ENCODE results near the gene SUZ12. TPM values are rescaled to one million over a fixed set of nuclear protein-coding genes. Genes with fewer than 3 reads are reported as not detected.

SUZ12 gene
- total RNA-seq, 1 experiment from 2014 or later = 55.6 TPM

DNA sequence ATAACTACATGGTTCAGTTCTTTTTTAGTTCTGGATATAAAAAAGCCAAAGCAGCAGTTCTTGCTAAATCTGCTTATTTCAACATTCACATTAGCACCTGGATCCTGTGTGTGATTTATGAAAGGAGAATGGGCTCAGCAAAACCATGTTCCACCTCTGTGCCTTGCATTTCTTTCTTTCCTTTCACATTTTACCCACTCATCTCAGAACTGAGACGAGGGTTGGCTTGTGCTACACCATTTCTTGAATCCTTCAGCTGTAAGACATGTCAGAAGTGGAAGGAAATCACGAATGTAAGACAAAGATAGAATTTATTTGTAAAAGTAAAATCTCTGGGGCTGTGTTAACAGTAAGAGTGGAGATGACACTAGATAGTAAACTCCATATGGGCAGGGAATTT lies 34.1 kb upstream of the SUZ12 start:
- Mint-ChIP-seq H3K27ac (ENCODE audit: unreplicated experiment) (no peak overlapping the region), H3K4me3 (ENCODE audit: unreplicated experiment) (no peak overlapping the region), H3K9me3 (ENCODE audit: unreplicated experiment) (no peaks in the 10 kb centered on the region), H3K27me3 (ENCODE audit: insufficient read depth, unreplicated experiment) (peaks cover 5% of the 10 kb centered on the region), H3K36me3 (ENCODE audit: insufficient read depth, unreplicated experiment) (peaks cover 16% of the 10 kb centered on the region), H3K4me1 (ENCODE audit: low read depth, unreplicated experiment) (no peaks in the 10 kb centered on the region)
- intact Hi-C loops (cut with micrococcal nuclease; ENCODE audit: unreplicated experiment) = no loop called here
- Histone ChIP-seq H3K9me3 (no peaks in the 10 kb centered on the region), H3K4me1 (0 out of 2 replicates have a peak, but pooled peaks cover 4% of the 10 kb centered on the region), H3K36me3 (ENCODE audit: control insufficient read depth, insufficient read depth, low read length) (no peaks in the 10 kb centered on the region), H3K27me3 (replicated peaks; ENCODE audit: control insufficient read depth, insufficient read depth, low read length) (no peaks in the 10 kb centered on the region), H3K4me3 (ENCODE audit: low read depth, low read length) (no peak overlapping the region)
- ChIA-PET CTCF (no interaction called here), POLR2A (interaction anchor here (0.5 kb wide), 1 partner anchor 10 kb away, joined by 3 read pairs; no protein-coding TSS in a partner anchor)
- TF ChIP-seq, protein P1, sequence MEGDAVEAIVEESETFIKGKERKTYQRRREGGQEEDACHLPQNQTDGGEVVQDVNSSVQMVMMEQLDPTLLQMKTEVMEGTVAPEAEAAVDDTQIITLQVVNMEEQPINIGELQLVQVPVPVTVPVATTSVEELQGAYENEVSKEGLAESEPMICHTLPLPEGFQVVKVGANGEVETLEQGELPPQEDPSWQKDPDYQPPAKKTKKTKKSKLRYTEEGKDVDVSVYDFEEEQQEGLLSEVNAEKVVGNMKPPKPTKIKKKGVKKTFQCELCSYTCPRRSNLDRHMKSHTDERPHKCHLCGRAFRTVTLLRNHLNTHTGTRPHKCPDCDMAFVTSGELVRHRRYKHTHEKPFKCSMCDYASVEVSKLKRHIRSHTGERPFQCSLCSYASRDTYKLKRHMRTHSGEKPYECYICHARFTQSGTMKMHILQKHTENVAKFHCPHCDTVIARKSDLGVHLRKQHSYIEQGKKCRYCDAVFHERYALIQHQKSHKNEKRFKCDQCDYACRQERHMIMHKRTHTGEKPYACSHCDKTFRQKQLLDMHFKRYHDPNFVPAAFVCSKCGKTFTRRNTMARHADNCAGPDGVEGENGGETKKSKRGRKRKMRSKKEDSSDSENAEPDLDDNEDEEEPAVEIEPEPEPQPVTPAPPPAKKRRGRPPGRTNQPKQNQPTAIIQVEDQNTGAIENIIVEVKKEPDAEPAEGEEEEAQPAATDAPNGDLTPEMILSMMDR (IDR thresholded peaks at IDR 0.05; ENCODE audit: insufficient read depth in 1 of 2, low read depth in 1 of 2, low read length in 1 of 2, severe bottlenecking in 1 of 2, unreplicated experiment in 1 of 2) = no peak
- DNase-seq = no peak
- no TSS peak for BruUV-seq (replicated peaks)

DNA sequence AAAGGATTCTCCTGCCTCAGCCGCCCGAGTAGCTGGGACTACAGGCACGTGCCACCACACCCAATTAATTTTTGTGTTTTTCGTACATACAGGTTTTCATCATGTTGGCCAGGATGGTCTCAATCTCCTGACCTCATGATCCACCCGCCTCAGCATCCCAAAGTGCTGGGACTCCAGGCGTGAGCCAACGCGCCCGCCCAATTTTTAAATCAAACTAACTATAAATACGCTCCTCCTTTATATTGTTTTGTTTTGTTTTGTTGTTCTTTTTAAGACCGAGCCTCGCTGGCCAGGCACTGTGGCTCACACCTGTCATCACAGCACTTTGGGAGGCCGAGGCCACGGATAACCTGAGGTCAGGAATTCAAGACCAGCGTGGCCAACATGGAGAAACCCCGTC lies 33.4 kb upstream of the SUZ12 start:
- no peak overlapping the region for H3K4me3 ChIP-seq (ENCODE audit: low read depth, low read length)
- Mint-ChIP-seq H3K4me3 (ENCODE audit: unreplicated experiment) (no peak overlapping the region), H3K36me3 (ENCODE audit: insufficient read depth, unreplicated experiment) (peaks cover 9% of the 10 kb centered on the region), H3K9me3 (ENCODE audit: unreplicated experiment) (no peaks in the 10 kb centered on the region), H3K4me1 (ENCODE audit: low read depth, unreplicated experiment) (no peaks in the 10 kb centered on the region), H3K27me3 (ENCODE audit: insufficient read depth, unreplicated experiment) (peaks cover 5% of the 10 kb centered on the region), H3K27ac (ENCODE audit: unreplicated experiment) (no peak overlapping the region)
- no peak for DNase-seq
- intact Hi-C loops (cut with micrococcal nuclease; ENCODE audit: unreplicated experiment) = no loop called here
- CTCF ChIA-PET = interaction anchor here (0.6 kb wide), 1 partner anchor 220 kb away, joined by 7 read pairs; no protein-coding TSS in a partner anchor
- H3K27me3 ChIP-seq (replicated peaks; ENCODE audit: control insufficient read depth, insufficient read depth, low read length) = no peaks in the 10 kb centered on the region
- TF ChIP-seq, protein P1 (IDR thresholded peaks at IDR 0.05; ENCODE audit: insufficient read depth in 1 of 2, low read depth in 1 of 2, low read length in 1 of 2, severe bottlenecking in 1 of 2, unreplicated experiment in 1 of 2) = no peak
- no TSS peak for BruUV-seq (replicated peaks)
- H3K9me3 ChIP-seq = no peaks in the 10 kb centered on the region
- POLR2A ChIA-PET = interaction anchor here (0.5 kb wide), 1 partner anchor 9 kb away, joined by 3 read pairs; no protein-coding TSS in a partner anchor
- H3K4me1 ChIP-seq = 0 out of 2 replicates have a peak, but pooled peaks cover 4% of the 10 kb centered on the region
- no peaks in the 10 kb centered on the region for H3K36me3 ChIP-seq (ENCODE audit: control insufficient read depth, insufficient read depth, low read length)

DNA sequence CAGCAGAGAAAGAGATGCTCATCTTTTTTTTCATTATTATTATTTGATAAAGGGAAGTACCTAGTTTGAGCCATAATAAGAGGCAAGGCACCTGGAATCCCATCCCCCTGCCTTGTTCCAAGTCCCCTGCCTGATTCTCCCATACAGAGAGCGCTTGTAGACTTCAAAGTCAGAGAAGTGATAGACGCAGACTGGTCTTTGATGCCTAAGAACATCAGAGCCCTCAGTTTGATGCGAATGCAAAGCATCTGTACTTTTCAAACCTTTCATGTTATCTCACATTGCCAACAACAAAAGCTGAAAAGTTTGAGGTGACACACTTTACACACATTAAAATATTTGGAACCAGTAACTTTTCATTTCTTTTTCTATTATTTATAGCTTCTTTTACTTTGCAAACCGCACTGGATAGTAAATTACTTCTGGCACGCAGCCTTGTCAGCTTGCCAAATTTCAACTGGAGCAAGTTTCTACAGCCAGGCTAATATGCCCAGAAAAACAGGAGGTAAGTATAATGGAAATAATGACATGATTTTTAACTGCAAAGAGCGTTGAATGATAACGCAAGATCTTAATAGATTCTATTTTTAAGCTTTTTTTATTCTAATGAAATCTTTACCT lies 29.4 kb upstream of the SUZ12 start:
- POLR2A ChIA-PET = no interaction called here
- intact Hi-C loops (cut with micrococcal nuclease; ENCODE audit: unreplicated experiment) = no loop called here
- H3K4me1 Mint-ChIP-seq (ENCODE audit: low read depth, unreplicated experiment) = no peaks in the 10 kb centered on the region
- Histone ChIP-seq H3K27me3 (replicated peaks; ENCODE audit: control insufficient read depth, insufficient read depth, low read length) (no peaks in the 10 kb centered on the region), H3K4me1 (no peaks in the 10 kb centered on the region), H3K9me3 (no peaks in the 10 kb centered on the region), H3K36me3 (ENCODE audit: control insufficient read depth, insufficient read depth, low read length) (no peaks in the 10 kb centered on the region), H3K4me3 (ENCODE audit: low read depth, low read length) (no peak overlapping the region)
- TF ChIP-seq, protein P1 (IDR thresholded peaks at IDR 0.05; ENCODE audit: insufficient read depth in 1 of 2, low read depth in 1 of 2, low read length in 1 of 2, severe bottlenecking in 1 of 2, unreplicated experiment in 1 of 2) = no peak
- no TSS peak for BruUV-seq (replicated peaks)
- H3K27ac Mint-ChIP-seq (ENCODE audit: unreplicated experiment) = no peak overlapping the region
- peaks cover 6% of the 10 kb centered on the region for H3K36me3 Mint-ChIP-seq (ENCODE audit: insufficient read depth, unreplicated experiment)
- DNase-seq = no peak
- H3K27me3 Mint-ChIP-seq (ENCODE audit: insufficient read depth, unreplicated experiment) = peaks cover 10% of the 10 kb centered on the region
- H3K4me3 Mint-ChIP-seq (ENCODE audit: unreplicated experiment) = no peak overlapping the region
- CTCF ChIA-PET = no interaction called here
- H3K9me3 Mint-ChIP-seq (ENCODE audit: unreplicated experiment) = no peaks in the 10 kb centered on the region

All from Caco-2 (cell line).